Measurements from ENCODE around the gene UBXN6. TPM values are rescaled to one million over a fixed set of nuclear protein-coding genes. Genes with fewer than 3 reads are reported as not detected.

UBXN6 gene
- total RNA-seq, 2 experiments from 2014 or later, result 41.0 to 45.8 TPM

DNA sequence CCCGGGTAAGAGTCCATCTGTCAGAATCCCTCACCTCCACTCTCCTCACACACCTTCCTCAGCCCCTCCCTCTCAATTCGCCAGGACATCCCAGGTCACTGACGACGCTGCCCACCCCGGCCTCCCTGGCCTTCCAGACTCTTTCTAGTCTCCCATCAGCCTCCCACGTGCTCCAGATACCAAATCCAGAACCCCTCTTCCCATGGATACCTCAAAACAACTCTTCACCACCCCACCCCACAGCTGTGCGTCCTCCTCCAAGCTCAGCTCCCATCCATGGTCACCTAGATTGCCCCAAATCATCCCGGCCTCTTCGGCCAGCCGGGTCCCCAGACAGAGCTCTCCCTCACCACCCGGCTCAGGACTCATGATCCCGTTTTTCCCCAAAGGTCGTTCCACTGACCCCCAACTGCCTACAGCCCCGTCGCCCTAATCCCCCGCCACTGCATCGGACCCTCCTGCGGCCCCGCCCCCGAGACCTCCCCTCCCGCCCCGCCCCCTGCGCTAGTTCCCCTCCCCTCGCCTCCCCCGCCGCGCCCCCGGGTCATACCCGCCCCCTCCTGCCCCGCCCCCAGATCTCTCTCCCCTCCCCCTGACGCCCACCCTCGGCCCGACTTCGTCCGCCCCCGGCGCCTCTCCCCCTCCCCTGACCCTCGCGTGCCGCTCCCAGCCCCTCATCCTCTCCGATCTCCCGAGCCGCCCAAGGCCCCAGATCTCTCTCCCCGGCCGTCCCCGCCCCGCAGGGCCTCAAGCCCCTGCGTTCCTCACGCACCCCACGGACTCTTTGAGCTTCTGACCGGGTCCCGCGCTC is 546 bp downstream of the UBXN6 start:
- Mint-ChIP-seq H3K27me3 (no peaks in the 10 kb centered on the region), H3K4me1 (peaks cover 13% of the 10 kb centered on the region), H3K36me3 (no peaks in the 10 kb centered on the region), H3K4me3 (peak overlapping the region; percentile 86), H3K9me3 (ENCODE audit: low read depth) (no peaks in the 10 kb centered on the region), H3K27ac (peak overlapping the region; percentile 83)
- no peak for DNase-seq
- peak; percentile 32 for ATAC-seq
- CTCF ChIA-PET, result interaction anchor here (1.0 to 1.7 kb wide), 4 partner anchors 68 to 334 kb away, joined by 3 to 5 read pairs (median 4); partner anchors contain the start of gene FEM1A

DNA sequence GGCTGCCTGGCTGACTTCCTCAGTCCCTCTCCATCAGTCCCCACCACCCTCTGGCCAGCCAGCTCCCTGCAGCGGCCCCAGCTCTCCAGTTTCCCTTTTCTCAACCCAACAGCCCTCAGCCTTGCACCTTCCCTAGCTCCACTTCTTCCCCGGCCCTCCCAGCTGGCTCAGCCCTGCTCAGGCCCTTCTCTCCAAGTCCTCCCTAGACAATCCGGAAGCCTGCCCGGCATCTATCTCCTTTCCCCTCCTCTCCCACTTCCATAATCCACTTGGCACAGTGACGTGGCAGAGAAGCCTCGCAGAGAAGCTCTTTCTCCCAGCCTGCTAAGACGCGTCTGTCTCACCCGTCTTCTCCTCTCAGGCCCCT is 1.1 kb downstream of the UBXN6 start:
- Mint-ChIP-seq H3K9me3 (ENCODE audit: low read depth) (no peaks in the 10 kb centered on the region), H3K27ac (peak overlapping the region; percentile 83)
- peak; percentile 42 for DNase-seq

DNA sequence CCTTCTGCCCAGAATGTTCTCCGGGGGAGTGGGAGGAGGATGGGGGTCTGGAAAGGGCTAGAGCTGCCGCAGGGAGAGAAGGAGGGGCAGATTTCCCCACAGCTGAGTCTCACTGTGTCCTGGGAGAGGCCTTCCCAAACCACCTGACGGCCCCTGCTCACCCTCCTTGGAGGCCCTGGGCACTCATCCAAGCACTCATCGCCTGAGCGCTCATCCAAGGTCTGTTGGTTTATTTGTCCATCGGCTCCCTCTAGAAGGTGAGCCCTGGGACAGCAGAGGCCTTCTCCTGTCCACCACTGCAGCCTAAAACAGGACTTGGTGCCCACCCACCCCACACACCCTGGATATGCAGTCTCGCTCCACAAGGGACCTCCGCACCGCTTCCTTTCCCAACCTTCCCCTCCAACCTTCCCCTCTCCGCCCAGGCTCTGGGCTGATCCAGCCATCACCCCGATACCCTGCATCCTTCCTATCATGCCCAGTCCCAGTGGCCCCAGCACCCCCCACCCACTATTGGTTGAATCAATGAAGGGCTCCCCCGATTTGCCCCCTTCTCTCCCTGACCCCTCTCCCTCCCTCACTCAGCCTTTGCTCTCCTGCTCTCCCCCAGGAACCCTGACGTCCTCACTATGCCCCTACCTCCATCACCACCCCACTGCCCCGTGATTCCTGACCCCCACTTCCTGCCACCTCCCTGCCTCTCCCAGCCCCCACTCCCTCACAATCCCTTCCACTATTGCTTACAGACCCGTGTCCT is 1.7 kb downstream of the UBXN6 start:
- H3K4me3 Mint-ChIP-seq, result peak overlapping the region; percentile 86
- ATAC-seq, result no peak
- H3K27me3 Mint-ChIP-seq, result no peaks in the 10 kb centered on the region
- peak overlapping the region; percentile 83 for H3K27ac Mint-ChIP-seq
- H3K36me3 Mint-ChIP-seq, result no peaks in the 10 kb centered on the region
- no peak for DNase-seq
- CTCF ChIA-PET, result interaction anchor here (1.0 kb wide), 1 partner anchor 178 kb away, joined by 3 read pairs; no protein-coding TSS in a partner anchor
- peaks cover 13% of the 10 kb centered on the region for H3K4me1 Mint-ChIP-seq
- H3K9me3 Mint-ChIP-seq (ENCODE audit: low read depth), result no peaks in the 10 kb centered on the region

More for the DNA sequence above, 1.1 kb downstream of the UBXN6 start:
- H3K36me3 Mint-ChIP-seq, result no peaks in the 10 kb centered on the region
- peak overlapping the region; percentile 86 for H3K4me3 Mint-ChIP-seq
- no peaks in the 10 kb centered on the region for H3K27me3 Mint-ChIP-seq
- peaks cover 13% of the 10 kb centered on the region for H3K4me1 Mint-ChIP-seq
- CTCF ChIA-PET, result interaction anchor here (1.0 kb wide), 2 partner anchors 68 to 177 kb away, joined by 3 to 5 read pairs; no protein-coding TSS in a partner anchor
- ATAC-seq, result no peak

DNA sequence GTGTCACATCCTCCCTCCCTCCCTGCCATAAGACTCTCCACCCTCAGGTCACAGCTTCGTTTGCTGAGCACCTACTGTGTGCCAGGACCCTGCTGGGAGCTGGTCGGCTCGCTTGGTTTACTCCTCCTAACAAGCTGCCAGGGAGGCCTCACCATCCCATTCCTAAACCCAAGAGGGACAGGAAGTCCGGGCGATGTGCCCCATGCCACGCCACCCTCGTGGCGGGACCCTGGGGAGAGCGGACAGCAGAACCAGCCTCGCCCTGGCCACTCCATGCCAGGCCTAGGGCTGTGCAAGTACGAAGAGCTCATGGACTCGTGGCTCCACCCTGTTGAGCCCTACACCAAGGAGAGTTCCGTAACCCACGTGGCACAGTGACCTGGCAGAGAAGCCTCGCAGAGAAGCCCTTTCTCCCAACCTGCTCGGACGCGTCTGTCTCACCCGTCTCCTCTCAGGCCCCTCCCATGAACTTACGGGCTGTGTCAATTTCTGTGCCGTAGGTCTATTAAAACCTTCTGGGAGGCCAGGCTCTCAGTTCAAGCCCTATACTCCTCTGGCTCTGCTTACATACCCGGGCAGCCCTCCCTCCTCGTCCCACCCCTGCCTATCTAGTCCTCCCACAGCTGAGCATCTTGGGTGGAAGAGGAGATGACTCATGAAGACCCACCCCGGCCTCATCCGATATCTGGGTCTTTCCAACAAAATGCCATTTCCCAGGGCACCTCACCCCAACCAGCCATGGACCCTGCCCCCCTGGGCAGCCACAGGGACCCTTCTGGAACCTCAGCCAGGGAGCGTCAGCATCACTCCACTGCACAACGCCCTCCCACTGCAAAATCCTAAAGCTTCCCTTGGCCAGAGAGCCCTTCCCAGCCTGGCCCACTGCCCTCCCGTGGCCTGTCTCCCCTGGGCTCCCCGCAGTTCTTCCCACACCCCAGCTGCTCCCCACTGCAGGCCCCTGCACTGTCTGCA is 2.6 kb downstream of the UBXN6 start:
- H3K9me3 Mint-ChIP-seq (ENCODE audit: low read depth), result no peaks in the 10 kb centered on the region
- H3K27me3 Mint-ChIP-seq, result no peaks in the 10 kb centered on the region
- DNase-seq, result no peak
- CTCF ChIA-PET, result interaction anchor here (1.5 kb wide), 1 partner anchor 55 kb away, joined by 3 read pairs; the partner anchor contains the start of gene SH3GL1
- peaks cover 13% of the 10 kb centered on the region for H3K4me1 Mint-ChIP-seq
- no peak overlapping the region for H3K4me3 Mint-ChIP-seq
- peak overlapping the region; percentile 4 for H3K27ac Mint-ChIP-seq
- peaks cover 4% of the 10 kb centered on the region for H3K36me3 Mint-ChIP-seq
- no peak for ATAC-seq

DNA sequence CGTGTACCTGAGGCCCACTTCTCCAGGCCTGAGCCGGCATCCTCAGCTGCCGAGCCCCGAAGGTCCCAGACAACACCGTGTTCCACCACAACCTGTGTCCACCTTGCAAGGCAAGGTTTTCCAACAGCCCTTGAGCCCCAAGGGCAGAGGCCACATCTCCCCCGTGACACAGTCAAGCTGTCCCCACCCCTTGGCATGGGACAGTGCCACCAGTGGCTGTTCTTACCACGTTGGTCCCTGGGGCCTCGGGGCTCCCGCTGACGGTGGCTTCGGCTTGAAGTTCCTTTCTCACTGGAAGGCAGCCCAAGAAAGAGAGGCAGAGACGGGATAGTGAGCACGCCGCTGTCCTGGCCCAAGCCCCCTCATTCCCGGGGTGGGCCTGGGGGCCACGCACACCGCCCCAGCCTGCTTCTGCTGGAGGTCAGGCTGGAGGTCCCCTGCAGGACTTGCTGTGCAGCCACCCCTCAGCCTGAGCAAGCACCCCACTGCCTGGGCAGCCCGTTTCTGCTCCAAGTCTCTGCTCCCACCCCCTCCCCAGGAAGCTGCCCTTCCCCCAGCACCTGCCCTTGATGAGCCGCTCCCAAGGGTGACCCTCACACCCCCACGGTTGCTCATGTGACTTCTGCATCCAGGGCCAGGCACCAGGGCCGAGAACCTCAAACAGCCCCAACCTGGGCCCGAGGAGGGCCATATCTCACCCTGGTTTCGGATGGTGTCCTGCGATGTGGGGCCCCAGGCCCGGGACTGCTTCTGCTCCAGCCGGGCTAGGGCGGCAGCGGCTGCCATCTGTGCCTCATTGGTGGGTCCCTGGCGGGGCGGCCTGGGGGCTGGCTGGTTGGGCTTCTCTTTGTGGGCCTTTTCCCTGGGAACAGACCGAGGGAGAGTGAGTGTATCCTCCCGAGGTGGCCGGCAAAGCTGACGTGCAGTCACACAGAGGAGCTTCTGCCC is 4.1 kb downstream of the UBXN6 start:
- CTCF ChIA-PET, result interaction anchor here (1.4 to 1.5 kb wide), 2 partner anchors 17 to 53 kb away, joined by 3 to 4 read pairs; partner anchors contain the start of gene SH3GL1
- peaks cover 13% of the 10 kb centered on the region for H3K4me1 Mint-ChIP-seq
- H3K4me3 Mint-ChIP-seq, result no peak overlapping the region
- peaks cover 13% of the 10 kb centered on the region for H3K36me3 Mint-ChIP-seq
- no peak for DNase-seq
- H3K27ac Mint-ChIP-seq, result peak overlapping the region; percentile 3
- no peaks in the 10 kb centered on the region for H3K9me3 Mint-ChIP-seq (ENCODE audit: low read depth)
- no peaks in the 10 kb centered on the region for H3K27me3 Mint-ChIP-seq
- ATAC-seq, result no peak

DNA sequence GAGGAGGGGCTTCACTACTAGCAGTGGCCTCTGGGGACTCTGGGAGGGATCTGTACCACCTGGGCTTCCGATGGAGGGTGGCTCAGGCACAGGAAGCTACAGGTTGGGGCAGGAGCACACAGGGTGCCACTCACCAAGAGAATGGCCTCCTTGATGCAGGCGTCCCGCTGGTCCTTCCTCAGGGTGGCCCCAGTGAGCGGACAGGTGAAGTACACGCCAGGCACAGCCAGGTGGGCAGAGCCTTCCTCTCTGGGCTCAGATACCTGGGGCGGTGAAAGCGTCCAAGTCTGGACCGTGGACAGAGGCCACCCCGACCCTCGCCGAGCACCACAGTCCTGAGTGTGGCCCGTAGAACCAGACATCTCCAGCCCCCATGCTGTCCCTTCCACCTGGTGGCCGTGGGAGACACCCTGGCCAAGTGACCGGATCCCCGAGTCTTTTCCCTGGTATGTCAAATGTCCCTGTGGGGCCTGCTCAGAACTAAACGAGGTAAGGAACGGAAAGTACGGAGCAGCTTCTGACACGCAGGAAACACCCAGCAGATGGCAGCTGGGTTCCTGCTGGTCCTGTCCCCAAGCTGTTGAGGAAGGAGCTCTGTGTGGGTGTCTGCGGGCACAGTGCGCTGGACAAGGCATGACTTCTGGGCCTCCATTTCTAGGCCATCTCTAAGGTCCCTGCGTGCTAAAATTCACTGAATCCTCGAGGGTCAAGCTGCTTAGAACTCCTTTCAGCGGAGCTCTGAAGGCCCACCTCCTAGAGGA is 5.2 kb downstream of the UBXN6 start:
- H3K9me3 Mint-ChIP-seq (ENCODE audit: low read depth), result no peaks in the 10 kb centered on the region
- ATAC-seq, result no peak

DNA sequence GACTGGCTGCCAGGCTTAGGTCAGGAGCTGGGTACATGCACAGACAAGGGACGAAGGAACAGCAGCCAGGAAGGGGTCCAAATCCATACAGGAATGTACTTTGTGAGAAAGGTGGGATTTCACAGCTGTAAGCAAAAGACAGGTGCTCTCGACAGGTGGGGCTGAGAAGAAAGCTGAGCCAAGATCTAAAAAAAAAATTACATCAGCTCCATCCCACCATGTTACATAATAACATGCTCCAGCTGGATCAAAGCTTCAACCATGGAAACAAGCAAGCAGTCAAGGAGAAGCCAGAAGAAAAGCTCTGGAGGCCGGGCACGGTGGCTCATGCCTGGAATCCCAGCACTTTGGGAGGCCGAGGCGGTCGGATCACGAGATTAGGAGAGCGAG is 8.0 kb downstream of the UBXN6 start:
- peaks cover 15% of the 10 kb centered on the region for H3K36me3 Mint-ChIP-seq
- no peak overlapping the region for H3K4me3 Mint-ChIP-seq
- ATAC-seq, result no peak
- H3K9me3 Mint-ChIP-seq (ENCODE audit: low read depth), result no peaks in the 10 kb centered on the region
- no peaks in the 10 kb centered on the region for H3K27me3 Mint-ChIP-seq
- CTCF ChIA-PET, result no interaction called here
- no peaks in the 10 kb centered on the region for H3K4me1 Mint-ChIP-seq
- H3K27ac Mint-ChIP-seq, result no peak overlapping the region
- no peak for DNase-seq

More for the DNA sequence above, 5.2 kb downstream of the UBXN6 start:
- Mint-ChIP-seq H3K4me1 (peaks cover 10% of the 10 kb centered on the region), H3K36me3 (peaks cover 15% of the 10 kb centered on the region), H3K4me3 (no peak overlapping the region), H3K27me3 (no peaks in the 10 kb centered on the region), H3K27ac (no peak overlapping the region)
- CTCF ChIA-PET, result interaction anchor here (0.7 to 1.4 kb wide), 2 partner anchors 18 to 60 kb away, joined by 3 to 4 read pairs; no protein-coding TSS in a partner anchor
- peak; percentile 35 for DNase-seq

DNA sequence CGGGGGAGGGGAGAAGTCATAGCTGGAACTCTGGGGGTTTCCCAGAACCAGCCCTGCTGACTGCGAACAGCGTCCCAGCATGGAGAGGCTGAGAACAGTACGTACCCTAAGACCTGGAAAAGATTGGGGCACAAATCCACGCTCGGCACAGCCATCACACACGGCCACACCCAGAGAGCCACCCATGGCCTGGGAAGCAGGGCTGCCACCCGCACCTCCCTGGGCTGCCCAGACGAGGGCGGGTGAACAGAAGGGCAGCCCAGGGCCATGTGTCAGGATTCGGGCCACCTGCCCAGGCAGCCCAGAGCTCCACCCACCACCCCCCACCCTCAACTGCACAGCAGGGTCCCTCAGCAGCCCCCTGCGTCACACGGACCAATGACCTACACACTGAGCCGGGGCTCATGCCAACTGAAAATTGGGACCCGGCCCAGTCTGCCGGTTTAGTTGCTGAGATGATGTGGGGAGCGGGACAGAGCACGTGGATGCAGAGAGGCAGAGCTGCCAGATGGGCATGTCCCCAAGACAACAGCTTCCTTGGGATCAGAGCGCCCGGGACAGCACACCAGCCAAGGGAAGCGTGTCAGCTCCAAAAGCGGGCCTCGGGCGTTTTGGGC is 8.5 kb downstream of the UBXN6 start:
- CTCF ChIA-PET, result no interaction called here
- no peak for DNase-seq
- no peaks in the 10 kb centered on the region for H3K4me1 Mint-ChIP-seq
- H3K9me3 Mint-ChIP-seq (ENCODE audit: low read depth), result no peaks in the 10 kb centered on the region
- H3K27me3 Mint-ChIP-seq, result no peaks in the 10 kb centered on the region
- H3K4me3 Mint-ChIP-seq, result no peak overlapping the region
- no peak overlapping the region for H3K27ac Mint-ChIP-seq
- peaks cover 15% of the 10 kb centered on the region for H3K36me3 Mint-ChIP-seq
- no peak for ATAC-seq

DNA sequence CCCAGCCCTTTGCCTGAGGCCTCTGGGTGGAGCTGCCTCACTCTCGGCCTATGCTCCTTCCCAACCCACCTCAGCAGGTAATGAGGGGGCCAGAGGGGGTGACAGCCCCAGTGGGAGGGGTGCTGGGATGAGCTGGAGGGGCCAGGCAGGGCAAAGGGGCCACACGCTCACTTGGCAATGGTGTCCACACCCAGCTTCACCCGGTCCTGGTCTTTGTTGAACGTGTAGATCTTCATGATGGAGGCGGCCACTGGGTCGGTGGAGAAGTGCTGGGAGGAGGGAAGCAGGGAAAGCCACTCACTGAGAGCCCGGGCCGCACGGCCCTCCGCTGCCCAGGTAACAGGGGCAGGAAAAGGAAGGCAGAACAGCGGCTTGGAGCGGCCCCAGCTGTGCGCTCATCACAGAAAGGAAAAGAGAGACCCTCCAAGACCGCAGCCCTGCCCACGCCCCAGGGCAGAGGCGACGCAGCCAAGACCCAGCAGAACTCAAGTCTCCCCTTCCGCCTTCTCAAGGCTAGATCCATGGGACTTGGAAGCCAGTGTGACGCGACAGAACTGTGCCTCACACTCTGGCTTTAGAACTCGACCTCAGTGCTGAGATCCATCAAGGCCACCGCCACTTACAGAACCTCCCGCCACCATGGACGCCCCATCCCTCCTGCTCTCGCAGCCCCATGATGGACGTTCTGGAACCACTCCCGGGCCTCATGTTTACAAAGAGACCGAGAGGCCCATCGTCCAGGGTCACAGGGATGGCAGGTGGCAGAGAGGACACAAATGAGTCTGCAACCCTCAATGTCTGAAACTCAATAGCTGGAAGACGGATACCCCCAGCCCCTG is 9.2 kb downstream of the UBXN6 start:
- CTCF ChIA-PET, result no interaction called here
- Mint-ChIP-seq H3K4me1 (no peaks in the 10 kb centered on the region), H3K27ac (no peak overlapping the region), H3K4me3 (no peak overlapping the region), H3K36me3 (peaks cover 15% of the 10 kb centered on the region), H3K9me3 (ENCODE audit: low read depth) (no peaks in the 10 kb centered on the region), H3K27me3 (no peaks in the 10 kb centered on the region)
- DNase-seq, result no peak
- ATAC-seq, result no peak

DNA sequence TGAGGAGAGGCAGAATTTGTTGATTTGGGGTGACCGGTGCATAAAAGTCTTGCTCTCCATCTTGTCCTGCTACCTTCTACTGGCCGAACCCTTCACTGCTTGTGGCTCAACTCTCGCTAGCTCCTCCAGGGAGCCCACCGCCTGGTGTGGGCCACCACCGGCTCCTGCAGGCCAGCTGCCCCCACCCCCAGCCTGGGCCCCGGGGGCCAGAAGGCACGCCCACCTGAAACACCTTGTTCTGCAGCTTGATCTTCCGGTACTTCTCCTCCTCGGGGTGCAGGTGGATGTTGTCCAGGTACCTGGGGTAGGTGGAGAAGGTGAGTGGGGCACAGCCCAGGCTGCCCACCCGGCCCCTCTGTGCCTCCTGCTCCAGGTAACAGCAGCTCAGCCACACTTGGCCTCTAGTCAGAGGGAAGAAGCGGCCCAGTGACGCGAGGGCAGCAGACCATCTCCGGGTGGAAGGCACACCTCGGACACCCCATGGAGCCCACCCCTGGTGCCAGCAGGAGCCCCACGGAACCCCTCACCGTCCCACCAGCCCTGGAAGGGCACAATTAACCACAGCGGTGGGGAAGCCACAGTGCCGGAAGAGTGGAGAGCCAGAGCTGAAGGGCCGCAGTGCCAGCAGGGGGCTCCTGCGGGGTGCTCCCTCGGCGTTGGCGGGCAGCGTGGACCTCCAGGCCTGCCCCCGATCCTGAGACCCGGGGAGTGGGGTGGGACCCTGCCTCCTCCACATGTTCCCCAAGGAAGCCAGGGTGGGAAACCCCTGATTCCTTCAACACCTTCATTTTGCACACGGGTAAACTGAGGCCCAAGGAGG is 10.1 kb downstream of the UBXN6 start:
- Mint-ChIP-seq H3K9me3 (ENCODE audit: low read depth) (no peaks in the 10 kb centered on the region), H3K27me3 (no peaks in the 10 kb centered on the region), H3K27ac (no peak overlapping the region), H3K36me3 (peaks cover 15% of the 10 kb centered on the region), H3K4me3 (no peak overlapping the region), H3K4me1 (no peaks in the 10 kb centered on the region)
- DNase-seq (no peak), ATAC-seq (no peak)
- CTCF ChIA-PET, result no interaction called here

Data from activated CD8-positive, alpha-beta memory T cell treated with anti-CD3 and anti-CD28 coated beads, Interleukin-2, amount 10 ng/mL, durations not matched to agents 7 days and 5 days (primary cell).